Stimulated activated CD8-positive, alpha-beta memory T cell treated with anti-CD3 and anti-CD28 coated beads, Interleukin-2, amount 100 ng/mL, for 1 hour (primary cell): Measurements from ENCODE around the gene HYPK.

ENCODE experiments used
- DNase-seq, 2 donors: peaks; one replicate each; pipeline ENCODE4 v3.0.0-alpha.2; 2020; ENCODE audit warnings: low read depth in 2 of 2

HYPK gene

DNA sequence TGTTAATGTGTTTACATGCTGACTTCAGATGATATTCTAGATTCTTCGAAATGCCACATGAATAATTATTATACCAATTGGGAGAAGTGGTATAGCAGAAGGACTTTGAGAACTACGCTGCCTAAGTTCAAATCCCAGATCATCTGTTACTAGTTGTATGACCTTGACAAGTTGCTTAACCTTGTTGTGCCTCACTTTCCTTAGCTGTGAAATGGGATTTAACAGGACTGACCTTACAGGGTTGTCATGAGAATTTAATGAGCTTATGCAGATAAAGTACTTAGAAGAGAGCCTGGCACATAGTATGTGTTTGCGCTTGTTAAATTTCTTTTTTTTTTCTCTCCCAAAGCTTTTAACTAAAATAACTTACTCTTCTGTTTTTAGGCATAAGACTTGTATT is 50.9 kb downstream of the HYPK start:
- DNase-seq = no peak

DNA sequence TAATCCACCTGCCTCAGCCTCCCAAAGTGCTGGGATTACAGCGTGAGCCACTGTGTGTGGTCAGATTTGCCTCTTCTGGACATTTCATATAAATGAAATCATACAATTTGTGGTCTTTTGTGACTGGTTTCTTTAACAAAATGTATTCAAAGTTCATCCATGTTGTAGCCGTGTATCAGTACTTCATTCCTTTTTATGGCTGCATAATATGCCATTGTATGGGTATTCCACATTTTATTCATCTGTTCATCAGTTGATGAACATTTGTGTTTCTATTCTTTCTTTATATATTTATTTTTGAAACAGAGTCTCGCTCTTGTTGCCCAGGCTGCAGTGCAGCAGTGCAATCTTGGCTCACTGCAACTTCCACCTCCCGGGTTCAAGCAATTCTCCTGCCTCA is 52.2 kb downstream of the HYPK start:
- DNase-seq = no peak
